ENCODE data around the gene TBRG4.
"Not testable (repeated sequence)": the region's sequence is repeated elsewhere in the genome, so short reads cannot be mapped to it uniquely, and the experiment has no call there.

TBRG4 gene

DNA sequence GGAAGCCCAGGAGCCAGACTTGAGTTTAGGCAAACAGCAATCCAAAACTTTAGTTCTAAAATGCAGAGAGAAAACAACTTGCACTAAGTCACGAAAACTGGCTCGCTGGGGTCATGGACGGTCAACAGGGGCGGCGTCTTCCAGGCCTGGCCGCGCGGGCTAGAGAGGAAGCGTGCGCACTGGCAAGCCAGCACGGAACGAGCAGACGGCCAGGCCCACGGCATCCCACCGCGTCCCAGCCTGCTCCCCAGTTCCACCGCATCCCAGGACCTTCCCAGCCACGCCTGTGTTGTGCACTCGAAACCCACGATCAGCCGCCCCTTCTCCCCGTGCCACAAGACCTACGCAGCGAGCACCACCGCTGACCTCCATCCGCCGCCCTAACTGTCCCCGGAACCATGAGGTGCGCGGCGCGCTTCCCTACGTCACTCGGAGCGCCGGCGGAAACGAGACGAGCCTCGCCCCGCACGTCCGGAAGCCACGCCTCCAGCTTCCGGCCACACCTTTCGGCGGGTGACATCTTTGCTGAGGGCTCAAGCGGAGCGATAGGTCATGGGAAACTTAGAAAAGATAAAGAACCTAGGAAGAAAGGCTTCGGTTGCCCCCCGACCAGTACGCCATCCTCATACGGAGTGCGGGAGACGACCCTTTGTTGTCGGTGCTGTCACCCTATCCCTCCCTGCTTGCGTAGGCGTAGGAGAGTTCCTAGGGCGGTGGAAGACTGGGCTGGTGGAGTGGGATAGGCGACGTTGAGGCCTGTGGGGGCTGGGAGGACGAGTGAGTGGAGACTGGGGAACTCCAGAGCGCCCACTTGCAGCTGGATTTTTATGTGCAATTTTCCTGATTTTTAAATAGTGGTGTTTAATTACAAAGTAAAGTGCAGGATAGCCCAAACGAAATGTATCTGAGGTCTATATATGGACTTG is at the start of gene TBRG4:
Gene TBRG4 (minus strand): TSS at position 400 of the 926 bp plus-strand sequence. CDS start 2,460 bp downstream, outside the sequence.
- DNase-seq (ENCODE audit: low read depth in 3 of 3) = peak; percentile 86 to 90 (median 88)

DNA sequence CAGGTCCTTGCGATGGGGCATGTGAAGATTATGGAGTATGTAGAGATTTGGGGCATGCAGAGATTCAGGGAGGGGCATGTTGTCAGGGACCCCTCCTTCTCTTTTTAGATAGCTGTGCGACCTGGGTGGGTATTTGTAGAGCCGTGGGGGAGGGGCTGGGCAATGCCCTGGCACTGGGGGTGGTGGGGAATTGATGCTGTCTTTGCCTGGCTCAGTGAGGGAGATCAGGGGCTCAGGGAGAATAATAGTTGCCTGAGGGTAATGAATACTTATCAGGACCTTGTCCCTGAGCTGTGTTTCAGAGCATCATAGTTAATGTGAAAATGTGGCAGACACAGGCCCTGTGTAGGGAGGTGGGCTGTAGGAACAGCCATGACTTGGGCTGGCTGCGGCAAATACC is 49.6 kb upstream of the TBRG4 start:
- no peak for DNase-seq (ENCODE audit: low read depth in 3 of 3)

DNA sequence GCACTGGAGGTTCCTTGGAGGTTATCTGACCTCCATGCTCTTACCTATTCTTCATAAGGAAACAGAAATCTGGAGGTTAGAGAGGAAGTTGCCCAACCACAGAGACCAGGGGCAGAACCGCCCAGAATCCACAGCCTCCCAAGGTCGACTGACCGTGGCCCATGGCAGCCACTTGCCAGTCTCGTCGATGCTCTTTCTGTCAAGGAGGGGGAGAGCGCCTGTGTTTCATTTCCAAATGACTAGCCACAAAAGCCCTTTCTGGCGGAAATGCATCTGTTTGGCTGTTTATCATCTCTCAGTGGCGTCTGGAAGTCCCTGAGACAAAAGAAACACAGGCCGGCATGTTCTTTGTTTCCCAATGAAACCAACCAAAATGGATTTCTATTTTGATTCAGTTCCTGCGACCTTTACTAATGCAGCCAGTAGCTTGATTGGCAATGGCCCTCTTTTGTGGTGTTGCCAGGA is 49.0 kb upstream of the TBRG4 start:
- DNase-seq (ENCODE audit: low read depth in 3 of 3) = no peak

DNA sequence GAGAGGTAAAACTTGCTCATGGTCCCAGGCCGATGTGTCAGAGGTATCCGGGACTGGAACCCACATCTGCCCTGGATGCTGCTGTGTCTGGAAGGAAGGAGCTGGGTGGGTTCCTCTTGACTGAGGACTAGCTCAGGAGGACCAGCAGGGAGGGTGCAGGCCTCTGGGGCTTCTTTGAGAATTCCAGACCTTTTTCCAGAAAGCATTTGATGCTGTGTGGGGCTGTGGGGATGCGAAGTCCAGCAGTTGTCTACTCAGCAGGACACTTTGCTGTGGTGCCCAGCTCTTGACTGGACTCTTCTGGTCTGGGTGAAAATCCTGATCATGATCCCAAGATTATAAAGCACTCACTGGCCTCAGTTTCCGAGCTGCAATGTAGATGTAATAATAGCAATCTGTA is 47.8 kb upstream of the TBRG4 start:
- DNase-seq (ENCODE audit: low read depth in 3 of 3) = no peak

DNA sequence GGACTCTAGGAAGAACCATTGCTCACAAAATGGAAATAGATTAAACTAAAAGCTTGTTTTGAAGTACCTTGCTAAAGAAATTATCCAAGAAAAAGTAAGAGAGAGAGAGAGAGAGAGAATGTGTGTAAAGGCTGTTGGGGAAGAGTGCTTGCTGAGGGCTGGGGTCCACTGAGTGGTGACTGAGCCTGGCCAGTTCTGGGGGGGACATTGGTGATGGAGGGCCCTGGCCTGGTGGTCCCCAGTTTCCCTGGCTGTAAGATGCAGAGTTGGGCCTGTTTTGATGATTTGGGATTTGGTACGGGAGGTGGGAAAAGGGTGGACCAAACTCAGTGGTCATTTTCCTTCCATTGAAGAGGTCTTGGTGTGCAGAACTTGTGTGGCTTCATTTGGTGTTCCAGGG is 47.0 kb upstream of the TBRG4 start:
- DNase-seq (ENCODE audit: low read depth in 3 of 3) = no peak

DNA sequence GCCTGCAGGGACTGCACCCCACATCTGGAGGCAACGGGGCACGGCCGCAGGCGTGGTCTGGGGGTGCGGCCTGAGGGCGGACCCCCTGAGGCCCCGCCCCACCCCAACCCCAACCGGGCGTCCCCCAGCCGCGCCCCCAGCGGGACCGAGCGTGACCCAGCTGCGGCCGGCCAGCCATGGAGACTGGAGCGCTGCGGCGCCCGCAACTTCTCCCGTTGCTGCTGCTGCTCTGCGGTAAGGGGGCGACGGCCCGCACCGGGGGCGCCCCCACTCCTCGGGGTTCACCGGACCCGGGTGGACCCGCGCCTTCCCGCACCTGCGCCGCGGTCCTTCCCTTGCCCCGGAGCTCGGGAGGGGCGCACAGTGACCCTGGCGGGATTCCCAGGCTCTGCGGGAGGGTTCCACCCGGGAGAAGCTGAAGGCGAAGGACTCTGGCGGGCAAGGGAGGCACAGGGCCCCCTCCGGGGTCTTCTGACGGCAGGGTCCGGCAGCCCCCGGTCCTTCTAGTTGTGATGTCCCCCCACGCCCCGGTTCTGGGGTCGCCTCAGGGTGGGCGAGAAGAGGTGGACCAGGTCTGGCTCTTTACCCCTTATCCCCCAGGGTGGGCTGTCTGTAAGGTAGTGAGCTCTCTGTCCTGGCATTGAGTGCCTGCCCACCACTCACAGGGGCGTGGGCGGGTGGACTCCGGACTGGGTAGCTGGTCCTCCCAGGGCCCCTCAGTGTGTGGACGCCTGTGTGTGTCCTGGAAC is 46.3 kb upstream of the TBRG4 start, which contains the start of gene RAMP3:
Gene RAMP3 (plus strand): TSS at position 139 of the 749 bp plus-strand sequence. CDS start 38 bp downstream, at position 177.
- no peak for DNase-seq (ENCODE audit: low read depth in 3 of 3)

DNA sequence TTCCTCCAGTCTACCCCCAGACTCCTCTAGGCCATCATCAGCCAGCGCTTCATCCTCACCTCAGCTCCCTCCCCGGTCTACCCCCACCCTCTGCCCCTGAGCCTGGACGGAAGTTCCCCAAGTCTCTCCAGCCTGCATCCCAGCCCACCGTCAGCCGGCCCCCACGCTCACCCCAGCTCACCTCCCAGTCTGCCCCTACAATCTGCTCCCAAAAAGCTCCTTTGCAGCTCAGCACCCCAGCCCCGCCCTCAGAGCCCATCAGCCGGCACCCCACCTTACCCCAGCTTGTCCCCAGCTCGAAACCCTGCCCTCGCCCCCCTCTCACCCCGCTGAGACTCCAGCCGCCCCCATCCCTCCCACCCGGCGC is 45.8 kb upstream of the TBRG4 start:
- no peak for DNase-seq (ENCODE audit: low read depth in 3 of 3)

DNA sequence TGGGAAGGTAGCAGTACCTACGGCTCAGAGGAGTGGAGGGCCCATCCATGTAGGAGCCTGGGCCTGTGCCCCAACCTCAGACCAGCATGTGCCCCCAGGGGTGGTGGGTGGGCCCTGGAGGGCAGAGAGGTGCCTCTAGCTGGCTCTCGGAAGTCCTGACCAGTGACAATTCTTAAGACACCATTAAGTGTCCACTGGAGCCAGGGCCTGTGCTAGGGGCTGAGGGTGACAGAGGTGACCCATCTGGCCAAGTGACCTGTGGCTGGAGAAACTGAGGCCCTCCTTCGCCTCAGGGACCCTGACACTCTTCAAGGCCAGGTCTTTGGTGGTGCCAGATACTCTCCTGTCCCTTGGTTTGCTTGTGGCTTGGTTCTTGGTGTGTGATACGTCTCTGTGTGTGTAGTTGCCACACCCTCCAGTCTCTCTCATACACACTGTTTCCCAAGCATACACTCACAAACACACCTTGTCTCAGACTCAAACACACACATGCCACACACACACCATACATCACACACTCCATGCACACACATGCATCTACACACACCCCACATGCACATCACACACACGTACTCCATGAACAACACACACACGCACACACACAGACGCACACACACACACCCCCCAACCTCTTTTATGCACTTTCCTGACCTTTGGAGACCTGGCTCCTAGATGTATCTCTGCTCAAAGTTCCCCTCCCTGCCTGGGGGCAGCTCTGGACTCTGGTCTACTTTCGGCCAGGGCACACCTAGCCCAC is 45.2 kb upstream of the TBRG4 start:
- DNase-seq (ENCODE audit: low read depth in 3 of 3) = no peak

DNA sequence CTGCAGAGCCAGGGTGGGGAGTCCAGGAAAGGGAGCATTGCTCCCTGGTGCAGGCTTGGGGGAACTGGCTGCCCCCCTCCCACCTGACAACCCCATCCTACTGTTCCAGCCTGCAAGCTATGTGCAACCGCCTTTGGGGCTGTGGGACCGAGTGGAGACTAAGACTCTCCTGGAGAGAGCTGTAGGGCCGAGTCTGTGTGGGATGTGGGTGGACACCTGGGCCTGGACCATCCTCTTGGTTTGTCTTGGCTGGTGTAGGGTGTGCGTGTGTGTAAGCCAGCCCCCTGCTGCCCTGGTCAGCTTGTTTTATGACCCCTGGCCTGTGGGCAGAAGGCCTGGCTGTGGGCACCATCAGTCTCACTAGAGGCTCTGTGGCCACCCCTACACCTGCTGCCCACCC is 44.4 kb upstream of the TBRG4 start:
- no peak for DNase-seq (ENCODE audit: low read depth in 3 of 3)

DNA sequence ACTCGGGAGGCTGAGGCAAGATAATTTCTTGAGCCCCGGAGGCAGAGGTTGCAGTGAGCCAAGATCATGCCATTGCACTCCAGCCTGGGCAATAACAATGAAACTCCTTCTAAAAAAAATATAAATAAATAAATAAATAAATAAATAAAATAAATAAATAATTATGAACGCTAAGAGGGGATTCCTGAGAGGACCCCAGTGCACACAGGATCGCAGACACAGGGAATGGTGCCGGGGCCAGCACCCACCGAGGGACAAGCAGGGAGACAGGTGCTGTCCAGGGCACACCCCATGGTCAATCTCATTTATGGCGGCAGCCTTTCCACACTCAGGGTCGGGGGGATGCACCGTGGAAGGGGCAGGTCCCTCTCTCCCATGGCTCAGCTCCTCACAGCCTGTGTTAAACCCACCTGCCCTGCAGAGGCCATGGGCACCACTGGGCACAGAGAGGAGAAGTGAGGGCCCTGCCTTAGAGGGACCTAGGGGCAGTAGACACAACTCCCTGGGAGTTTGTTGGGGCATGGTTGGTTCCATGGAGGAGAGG is 43.9 kb upstream of the TBRG4 start:
- no peak for DNase-seq (ENCODE audit: low read depth in 3 of 3)

DNA sequence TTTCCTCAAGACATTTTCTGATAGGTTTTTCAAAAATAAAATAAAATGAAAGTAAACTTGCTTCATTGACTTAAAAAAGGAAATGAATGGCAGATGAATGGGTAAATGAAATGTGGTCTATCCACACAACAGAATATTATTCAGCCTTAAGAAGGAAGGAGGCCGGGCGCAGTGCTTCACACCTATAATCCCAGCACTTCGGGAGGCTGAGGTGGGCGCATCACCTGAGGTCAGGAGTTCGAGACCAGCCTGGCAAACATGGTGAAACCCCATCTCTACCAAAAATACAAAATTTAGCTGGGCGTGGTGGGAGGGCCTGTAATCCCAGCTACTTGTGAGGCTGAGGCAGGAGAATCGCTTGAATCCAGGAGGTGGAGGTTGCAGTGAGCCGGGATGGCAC is 42.4 kb upstream of the TBRG4 start:
- DNase-seq (ENCODE audit: low read depth in 3 of 3) = not testable (repeated sequence)

DNA sequence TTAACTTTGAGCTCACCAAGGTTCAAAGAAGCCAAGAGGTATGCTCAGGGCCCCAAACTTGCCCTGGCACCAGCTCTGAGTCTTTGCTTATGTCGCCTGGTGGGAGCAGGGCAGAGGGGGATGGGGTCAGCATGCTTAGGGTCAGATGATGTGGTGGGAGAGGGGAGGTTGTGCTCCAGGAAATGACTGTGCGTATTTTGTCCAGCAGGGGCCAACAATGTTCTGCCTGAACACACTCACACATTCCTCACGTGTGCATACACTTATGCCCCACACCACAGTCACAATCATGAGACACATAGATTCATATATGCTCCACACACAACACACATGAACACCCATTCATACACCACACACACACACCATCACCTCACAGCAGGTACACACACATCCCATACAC is 41.7 kb upstream of the TBRG4 start:
- no peak for DNase-seq (ENCODE audit: low read depth in 3 of 3)

DNA sequence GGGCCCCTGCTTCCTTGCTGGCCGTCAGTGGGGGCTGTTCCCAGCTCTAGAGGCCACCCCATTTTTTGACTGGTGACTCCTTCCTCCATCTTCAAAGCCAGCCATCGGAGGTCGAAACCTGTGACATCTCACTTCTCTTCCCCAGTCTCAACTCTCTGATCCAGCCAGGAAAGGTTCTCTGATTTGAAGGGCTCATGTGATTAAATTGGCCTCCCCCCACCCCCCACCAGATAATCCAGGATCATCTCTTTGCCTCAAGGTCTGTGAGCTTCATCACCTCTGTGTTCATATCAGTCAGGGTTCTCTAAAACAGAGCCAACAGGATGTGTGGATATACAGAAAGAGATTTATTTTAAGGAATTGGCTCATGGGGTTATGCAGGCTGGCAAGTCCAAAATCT is 40.5 kb upstream of the TBRG4 start:
- DNase-seq (ENCODE audit: low read depth in 3 of 3) = no peak

DNA sequence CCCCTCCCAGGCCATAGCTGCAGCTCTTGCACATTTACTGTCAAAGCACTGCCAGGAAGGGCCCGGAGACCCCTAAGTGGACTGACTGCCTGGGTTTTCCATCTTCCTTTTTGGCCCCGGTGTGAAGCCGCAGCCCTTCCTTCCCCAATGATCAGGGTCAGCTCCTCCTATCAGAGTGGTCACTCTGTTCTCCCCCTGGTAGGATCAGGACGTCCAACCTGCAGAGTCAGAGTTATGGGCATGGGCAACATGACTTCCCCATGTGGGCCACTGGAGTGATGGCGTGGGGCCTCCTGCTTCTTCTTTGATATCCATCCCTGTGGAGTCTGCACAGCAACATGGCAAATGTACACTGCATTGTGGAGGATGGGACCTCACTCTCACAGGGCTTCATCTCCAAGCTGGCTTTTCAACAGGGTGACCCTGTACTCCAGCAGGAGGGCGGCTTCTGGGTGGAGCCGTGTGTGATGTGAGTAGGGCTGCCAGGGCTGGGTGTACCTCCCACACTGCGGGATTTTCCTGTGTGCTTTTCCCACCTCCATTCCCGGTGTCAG is 39.7 kb upstream of the TBRG4 start:
- no peak for DNase-seq (ENCODE audit: low read depth in 3 of 3)

DNA sequence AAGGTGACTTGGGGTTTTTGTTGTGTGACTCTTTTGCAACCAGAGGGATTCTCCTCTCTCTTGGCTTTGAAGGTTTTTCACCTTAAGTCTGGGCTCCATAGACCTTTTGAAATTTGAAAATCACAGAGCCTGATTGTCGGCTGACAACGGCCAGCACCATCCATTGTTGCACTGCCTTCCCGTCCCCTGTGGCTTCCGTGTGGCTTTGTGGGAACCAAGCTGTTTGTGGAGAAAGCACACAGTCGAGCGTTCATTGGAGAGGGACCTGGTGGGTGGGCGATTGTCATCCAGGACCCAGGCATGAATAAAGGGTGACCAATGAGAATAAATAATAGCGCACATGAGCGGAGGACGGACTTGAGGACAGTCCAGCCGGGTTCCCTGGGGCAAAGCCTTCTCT is 38.7 kb upstream of the TBRG4 start:
- DNase-seq (ENCODE audit: low read depth in 3 of 3) = no peak

DNA sequence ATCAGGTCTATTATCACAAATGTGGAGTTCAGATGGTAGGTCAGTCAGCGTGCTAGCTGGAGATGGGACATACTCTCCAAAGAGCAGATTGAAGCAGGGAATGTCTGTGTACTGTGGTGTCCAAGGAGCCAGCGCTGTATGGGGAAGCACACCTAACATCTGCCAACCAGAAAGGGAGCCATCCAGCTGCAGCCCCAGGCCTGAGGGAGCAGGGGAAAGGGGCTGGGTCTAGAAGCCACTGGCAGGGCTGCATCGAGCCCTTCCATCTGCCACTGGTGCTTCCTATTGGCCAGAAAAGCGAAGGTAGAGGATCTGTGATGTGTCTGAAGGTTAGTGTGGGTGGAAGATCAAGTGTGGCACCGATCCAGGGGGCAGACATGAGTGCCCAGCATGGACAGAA is 38.1 kb upstream of the TBRG4 start:
- DNase-seq (ENCODE audit: low read depth in 3 of 3) = no peak

DNA sequence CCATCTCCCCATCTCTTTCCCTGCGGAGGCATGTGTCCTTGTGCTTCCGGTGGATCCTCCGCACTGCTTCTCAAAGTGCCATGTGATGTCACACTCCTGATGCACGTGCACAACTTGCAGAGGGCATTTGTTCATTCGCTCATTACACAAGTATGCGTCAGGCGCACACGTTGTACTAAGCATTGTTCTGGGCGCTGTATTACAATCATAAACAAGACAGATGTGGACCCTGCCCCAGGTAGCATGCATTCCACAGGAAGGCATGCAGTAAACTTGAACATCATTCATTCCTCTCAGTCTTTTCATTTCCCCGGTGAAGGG is 37.1 kb upstream of the TBRG4 start:
- no peak for DNase-seq (ENCODE audit: low read depth in 3 of 3)

DNA sequence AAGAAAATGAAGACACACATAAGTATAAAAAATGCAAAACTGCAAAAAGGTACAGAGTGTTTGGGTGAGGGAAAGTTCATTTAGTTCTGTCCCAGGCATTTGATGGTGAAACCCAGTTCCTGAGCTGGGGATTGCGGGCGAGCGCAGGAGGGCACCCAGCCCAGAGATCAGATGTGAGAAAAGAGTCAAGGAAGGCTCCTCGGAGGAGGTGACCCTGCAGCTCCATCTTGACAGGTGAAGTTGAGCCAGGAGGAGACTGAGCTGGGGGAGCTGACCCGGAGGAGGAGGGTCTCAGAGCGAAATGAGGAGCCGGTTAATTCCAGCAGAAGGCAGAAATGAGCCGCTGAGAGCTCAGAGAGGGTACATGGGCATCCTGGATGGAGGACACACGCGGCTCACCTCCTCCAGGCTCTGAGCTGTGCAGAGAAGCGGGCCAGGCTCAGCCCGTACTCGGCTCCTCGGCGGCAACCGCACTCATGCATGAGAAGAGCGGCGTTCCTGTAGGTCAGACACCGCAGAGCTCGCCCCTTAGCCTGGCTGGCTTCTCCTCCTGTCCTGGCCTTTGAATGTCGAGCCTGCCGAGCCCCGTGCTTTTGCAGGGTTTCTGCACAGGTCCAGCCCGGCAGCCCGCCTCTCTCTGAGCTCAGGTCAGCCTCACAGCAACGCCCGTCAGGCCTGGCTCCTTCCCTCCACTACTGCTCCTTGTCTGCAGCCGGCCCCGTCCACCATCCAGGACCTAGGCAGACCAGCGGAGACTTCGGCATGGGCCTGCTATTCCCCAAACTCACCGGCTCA is 36.6 kb upstream of the TBRG4 start:
- DNase-seq (ENCODE audit: low read depth in 3 of 3) = no peak

DNA sequence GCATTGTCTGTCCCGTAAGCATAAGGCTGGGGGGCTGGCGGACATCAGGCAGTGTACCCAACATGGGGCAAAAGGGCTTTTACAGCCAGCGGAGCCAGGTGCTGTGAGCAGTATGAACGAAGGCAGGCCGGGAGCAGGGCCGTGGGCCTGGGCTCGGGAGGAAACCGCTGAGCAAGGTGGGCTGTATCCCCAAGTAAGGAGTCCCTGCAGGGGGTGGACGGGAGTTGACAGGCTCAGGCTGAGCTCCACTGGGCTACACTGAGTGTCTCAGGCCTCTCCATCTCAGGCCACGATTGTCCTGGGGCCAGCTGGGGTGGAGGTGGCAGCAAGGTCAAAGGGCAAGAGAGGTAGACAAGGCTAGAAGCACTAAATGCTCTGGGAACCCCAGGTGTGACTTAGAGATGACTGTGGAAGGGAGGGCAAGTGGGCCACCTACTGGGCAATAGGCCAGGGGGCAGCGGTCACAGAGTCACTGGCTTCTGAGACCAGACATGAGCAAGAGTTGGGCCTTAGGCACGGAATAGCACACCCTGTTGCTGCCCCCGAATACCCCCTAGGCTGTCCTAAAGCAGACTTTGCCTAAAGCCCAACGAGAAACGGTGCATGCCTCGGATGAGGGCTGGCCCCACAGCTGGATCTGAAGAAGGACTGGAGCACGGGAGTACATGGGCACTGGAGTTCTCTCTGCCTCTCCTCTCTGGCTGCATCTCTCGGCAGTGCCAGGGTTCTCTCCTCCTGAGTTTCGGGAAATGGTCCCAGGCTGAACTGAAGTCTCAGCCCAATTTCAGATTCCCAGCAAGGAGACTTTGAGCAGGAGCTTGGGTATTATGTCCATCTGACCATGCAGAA is 35.3 kb upstream of the TBRG4 start:
- no peak for DNase-seq (ENCODE audit: low read depth in 3 of 3)

DNA sequence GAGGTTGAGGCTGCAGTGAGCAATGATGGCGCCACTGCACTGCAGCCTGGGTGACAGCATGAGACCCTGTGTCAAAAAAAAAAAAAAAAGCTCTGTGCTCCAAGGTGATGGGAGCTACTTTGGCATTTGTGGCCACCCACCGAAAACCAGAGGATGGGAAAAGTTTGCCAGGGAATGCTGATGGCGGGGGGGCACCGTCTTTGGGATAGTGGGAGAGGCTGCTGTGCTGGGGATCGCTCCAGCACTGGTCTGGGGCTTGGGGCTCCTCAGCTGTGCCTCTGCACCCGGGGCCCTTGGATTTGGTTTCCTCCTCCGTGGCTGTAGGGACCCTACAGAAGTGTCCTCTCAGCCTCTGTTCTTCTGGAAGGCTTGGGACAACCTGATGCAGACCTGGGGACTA is 34.4 kb upstream of the TBRG4 start:
- DNase-seq (ENCODE audit: low read depth in 3 of 3) = no peak
